ENCODE results near the gene GPA33.

Gene GPA33

DNA sequence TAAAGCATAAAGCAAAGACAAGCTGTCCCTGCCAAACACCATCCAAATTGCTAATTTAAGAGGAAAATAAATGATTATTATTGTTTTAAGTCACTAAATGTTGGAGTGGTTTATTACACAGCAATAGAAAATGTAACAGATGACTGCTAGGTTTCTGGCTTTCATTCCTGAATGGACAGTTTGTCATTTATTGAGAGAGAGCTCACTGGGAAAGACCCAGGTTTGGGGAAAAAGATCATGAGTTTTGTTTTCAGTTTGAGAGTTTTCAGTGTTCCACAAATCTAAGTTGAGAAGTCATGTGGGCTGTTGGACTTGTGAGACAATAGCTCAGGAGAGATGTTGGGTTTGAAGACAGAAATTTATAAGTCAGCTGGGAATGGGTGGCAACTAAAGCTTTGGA lies 5.4 kb downstream of the GPA33 start:
- no peak for DNase-seq

- DNase-seq: no peak
Observed at GRCh38 chr1:167083871-167084270, 6.3 kb downstream of the GPA33 start.

GRCh38 chr1:167083066-167083665 lies 7.0 kb downstream of the GPA33 start:
- DNase-seq: no peak

DNA sequence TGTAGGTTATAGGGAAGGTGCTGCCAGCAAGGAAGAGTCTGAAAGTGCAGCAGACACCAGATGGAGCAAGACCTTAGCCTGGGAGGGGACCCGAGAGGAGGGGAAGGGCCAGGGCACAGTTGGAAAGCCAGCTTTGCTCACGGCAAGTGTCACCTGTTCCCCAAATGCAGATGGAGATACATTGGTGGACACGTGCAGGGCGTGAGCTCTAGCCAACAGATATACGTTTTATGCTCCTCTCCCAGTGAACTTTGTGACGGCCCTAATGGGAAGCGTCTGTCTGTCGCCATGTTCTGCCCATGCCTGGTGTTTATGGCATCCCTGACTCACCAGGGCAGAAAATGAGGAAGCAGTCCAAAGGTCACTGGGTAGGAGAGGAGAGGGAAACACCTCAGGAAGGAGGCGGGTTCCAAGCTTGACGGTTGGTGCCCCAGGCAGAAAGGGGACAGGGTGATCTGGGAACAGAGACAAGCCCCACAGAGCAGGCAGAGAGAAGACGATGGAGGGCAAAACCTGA lies 7.6 kb downstream of the GPA33 start:
- no peak for DNase-seq

- no peak for DNase-seq
Observed at GRCh38 chr1:167081594-167082156, 8.5 kb downstream of the GPA33 start.

GRCh38 chr1:167077868-167078210 lies 12.3 kb downstream of the GPA33 start:
- DNase-seq: no peak

DNA sequence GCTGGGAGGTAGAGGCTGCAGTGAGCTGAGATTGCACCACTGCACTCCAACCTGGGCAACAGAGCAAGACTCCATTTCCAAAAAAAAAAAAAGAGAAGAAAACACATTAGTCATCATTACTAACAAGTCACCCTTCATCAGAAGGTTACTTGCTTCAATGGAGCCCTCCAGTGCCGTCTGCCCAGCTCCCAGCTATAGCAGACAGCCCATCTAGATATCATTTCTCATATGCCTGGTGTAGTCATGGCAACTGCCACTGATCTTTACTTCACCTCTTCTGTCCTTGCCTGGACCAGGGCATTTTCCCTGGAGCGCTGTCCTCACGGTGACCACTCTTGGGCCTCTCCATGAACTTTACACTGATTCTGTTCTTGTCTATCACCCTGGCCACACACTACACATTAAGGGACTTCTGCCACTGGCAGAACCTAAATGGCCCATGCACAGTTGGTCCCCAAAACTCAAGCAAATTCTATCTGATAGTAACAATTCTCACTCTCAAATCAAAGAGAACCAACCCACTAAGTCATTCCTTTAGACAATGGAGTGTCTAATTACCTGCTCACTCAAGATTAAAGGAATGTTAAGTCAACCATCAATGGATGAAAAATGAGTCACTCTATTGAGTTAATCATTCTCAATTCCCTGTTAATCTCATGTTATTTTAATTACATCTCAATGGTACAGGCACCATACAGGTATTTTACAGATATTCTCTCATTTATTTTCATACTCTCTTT lies 12.9 kb downstream of the GPA33 start:
- no peak for DNase-seq

GRCh38 chr1:167076136-167076710 lies 14.0 kb downstream of the GPA33 start:
- DNase-seq: peak; percentile 16

DNA sequence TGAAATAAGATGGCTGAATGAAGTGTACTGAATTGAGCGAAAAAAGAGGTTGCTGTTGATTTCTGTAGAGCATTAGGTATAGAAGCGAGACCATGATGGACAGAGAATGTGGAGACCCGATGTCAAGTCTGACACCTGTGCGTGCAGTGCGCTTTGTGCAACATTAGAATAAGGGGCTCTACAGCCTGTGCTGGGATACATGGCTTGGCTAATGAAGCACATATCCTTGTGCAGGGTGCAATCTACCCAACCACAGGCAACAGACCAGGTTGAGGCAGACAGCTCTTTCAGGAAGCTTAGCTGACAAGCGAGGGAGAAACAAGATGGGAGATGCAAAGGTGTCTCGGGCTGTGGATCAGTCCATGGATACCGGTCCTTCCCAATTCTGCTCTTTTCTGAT lies 18.9 kb downstream of the GPA33 start:
- no peak for DNase-seq

DNA sequence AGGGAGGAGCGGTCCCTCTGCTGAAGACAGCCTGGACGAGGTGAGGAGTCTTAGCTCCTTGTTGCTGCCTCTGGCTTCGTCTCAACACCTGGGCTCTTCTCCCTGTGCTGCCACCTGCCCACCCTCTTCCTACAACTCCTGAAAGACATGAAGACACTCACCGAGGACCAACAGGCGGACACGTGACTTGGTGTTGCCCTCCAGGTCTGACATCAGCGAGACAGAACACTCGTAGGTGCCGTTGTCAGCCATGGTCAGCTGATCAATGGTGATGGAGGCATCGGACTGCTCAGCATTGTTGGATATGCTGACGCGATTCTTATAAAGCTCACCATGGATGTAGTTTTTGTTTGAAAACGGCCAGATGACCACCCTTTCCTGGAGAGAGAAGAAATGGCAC lies 21.4 kb downstream of the GPA33 start:
- no peak for DNase-seq

- DNase-seq: no peak
Observed at GRCh38 chr1:167067904-167068303, 22.3 kb downstream of the GPA33 start.

GRCh38 chr1:167066333-167067122 lies 23.6 kb downstream of the GPA33 start:
- peak; percentile 63 for DNase-seq

GRCh38 chr1:167065471-167065870 lies 24.7 kb downstream of the GPA33 start:
- no peak for DNase-seq

DNA sequence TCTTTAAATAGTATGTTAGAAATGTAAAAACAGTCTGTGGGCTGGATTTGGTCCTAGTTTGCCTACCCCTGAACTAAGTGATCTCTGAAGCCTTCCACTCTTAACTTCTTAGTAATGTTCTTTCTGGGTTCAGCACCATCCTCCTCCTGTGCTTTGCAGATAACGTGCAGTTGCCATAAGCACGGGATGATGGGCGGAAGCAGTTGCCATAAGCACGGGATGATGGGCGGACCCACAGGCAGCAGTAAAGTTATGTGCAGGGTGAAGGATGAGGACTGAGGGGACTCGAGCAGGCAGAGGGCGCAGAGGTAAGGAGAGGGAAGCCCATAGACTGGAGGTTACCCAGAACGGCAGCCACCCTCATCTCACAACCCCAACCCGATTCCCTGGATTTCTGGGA lies 25.6 kb downstream of the GPA33 start:
- no peak for DNase-seq

DNA sequence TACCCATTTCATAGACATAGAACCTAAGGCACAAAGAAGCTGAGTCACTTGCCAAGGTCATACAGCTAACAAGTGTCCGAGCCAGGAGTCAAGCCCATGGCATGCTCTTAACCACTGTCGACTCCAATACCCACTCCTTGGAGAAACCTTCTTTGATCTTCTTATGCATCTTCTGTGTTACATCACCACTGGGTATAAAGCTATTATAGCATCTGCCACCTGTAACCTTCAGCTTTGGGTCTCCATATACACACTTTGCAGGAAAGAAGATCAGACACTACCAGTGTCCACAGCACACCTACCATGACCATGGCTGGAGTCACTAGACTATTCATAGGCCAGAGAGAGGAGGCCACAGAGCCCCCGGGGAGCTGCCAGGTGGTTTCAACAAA lies 29.1 kb downstream of the GPA33 start:
- no peak for DNase-seq

DNA sequence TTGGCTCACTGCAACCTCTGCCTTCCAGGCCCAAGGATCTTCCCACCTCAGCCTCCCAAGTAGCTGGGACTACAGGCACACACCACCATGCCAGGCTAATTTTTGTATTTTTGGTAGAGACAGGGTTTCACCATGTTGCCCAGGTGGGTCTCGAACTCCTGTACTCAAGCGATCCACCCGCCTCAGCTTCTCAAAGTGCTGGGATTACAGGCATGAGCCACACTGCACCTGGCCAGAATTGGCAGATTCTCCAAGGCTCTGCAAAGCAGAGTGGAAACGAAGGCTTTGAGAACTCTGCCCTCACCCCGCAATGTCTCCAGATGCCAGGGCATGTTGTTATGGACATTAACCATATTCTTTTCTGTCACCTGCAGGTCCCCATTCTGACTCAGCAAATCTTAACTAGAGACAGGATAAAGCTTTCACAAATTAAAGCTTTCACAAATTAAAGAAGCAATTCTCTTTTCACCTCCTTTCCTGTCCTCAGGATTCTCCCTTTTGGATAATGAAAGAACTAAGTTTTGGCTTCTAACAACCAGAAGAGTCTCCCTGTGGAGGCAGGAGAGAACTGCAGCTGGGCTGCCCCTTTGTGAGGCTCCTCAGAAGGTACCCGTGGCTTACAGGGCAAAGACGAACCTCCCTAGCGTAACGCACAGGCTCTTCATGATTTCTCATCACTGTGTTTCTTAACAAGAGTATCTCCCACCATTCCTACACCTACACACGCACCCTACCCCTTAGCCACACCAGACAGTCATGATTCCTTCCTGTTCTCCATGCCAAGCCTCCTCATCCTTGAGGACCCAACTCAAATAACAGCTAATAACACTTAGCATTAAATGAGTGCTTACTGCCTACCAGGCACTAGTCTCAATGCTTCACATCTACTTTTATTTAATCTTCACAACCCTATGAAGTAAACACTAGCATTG lies 29.8 kb downstream of the GPA33 start:
- no peak for DNase-seq

GRCh38 chr1:167059809-167060107 lies 30.4 kb downstream of the GPA33 start:
- DNase-seq: no peak

GRCh38 chr1:167059045-167059808 lies 30.9 kb downstream of the GPA33 start:
- DNase-seq: peak; percentile 29

DNA sequence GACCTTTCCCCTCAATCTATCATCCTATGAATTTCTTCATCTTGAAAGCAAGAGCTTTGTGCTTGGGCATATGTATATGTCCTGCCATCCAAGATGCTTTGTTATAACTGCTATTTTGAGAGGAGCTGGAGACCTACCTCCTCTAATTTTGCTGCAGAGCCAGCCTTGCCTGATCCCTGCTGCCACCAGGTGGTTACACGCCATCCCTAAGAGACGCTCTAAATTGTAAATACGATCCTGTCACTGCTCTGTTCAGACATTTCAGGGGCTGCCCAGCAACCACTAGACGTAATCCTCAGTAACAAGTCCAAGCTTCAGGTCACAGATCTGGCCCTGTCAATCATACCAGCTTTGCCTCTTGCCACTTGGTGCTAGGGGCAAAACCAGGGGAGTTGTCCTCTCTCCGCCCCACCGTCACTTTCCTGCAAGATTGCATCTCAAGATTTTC lies 32.9 kb downstream of the GPA33 start:
- DNase-seq: no peak

- DNase-seq: no peak
Observed at GRCh38 chr1:167056529-167057231, 33.5 kb downstream of the GPA33 start.
